GM23338 (cell line): ENCODE results near the gene DPH6. TPM values are rescaled to one million over a fixed set of nuclear protein-coding genes. Genes with fewer than 3 reads are reported as not detected.

Experiments
- ATAC-seq: fragments of 200-7000 bp; cut with Tn5 transposase; 3 replicates; pipeline ENCODE4 v1.9.1; 2020
- DNase-seq: peaks from one replicate; pipeline ENCODE4 v3.0.0-alpha.2; 2015; ENCODE audit warnings: low spot score
- H2AFZ ChIP-seq: fragments of 200-600 bp; sonication (generic); 2 replicates; pipeline ENCODE4 v1.8.0; 2016; ENCODE audit warnings: antibody characterized with exemption, mild to moderate bottlenecking, moderate library complexity
- H3F3A ChIP-seq: fragments of 200-600 bp; sonication (generic); replicated peaks from 2 replicates; pipeline ENCODE4 v1.8.0; 2017; ENCODE audit warnings: antibody characterized with exemption, mixed run types, low read depth
- H3K27ac ChIP-seq: fragments of 200-600 bp; sonication (generic); 2 replicates; pipeline ENCODE4 v1.6.1; 2016; ENCODE audit warnings: low read depth
- H3K27me3 ChIP-seq: fragments of 200-600 bp; sonication (generic); 2 replicates; pipeline ENCODE4 v1.8.0; 2016; ENCODE audit warnings: mild to moderate bottlenecking, mixed run types, moderate library complexity; ENCODE audit not compliant: insufficient read depth
- H3K36me3 ChIP-seq: fragments of 200-600 bp; sonication (generic); 2 replicates; pipeline ENCODE4 v1.8.0; 2016; ENCODE audit warnings: mild to moderate bottlenecking; ENCODE audit not compliant: insufficient read depth
- H3K4me1 ChIP-seq: fragments of 200-600 bp; sonication (generic); 2 replicates; pipeline ENCODE4 v1.8.0; 2016; ENCODE audit warnings: mild to moderate bottlenecking, moderate library complexity; ENCODE audit not compliant: insufficient read depth
- H3K4me2 ChIP-seq: fragments of 200-600 bp; sonication (generic); 2 replicates; pipeline ENCODE4 v1.7.1; 2017; ENCODE audit warnings: mixed run types
- H3K4me3 ChIP-seq: fragments of 200-600 bp; sonication (generic); 2 replicates; pipeline ENCODE4 v1.6.1; 2016; ENCODE audit warnings: mixed run types
- H3K79me2 ChIP-seq: fragments of 200-600 bp; sonication (generic); replicated peaks from 2 replicates; pipeline ENCODE4 v1.8.0; 2017; ENCODE audit warnings: mild to moderate bottlenecking; ENCODE audit not compliant: insufficient read depth
- H3K9me2 ChIP-seq: fragments of 200-600 bp; sonication (generic); 2 replicates; pipeline ENCODE4 v1.8.0; 2017; ENCODE audit not compliant: insufficient read depth
- H4K20me1 ChIP-seq: fragments of 200-600 bp; sonication (generic); replicated peaks from 2 replicates; pipeline ENCODE4 v1.8.0; 2017; ENCODE audit warnings: mild to moderate bottlenecking; ENCODE audit not compliant: insufficient read depth
- H3K27ac Mint-ChIP-seq: 2 replicates; pipeline ENCODE4 v1.8.0; 2020; ENCODE audit warnings: inconsistent platforms, mild to moderate bottlenecking, moderate library complexity, mixed read lengths
- H3K27me3 Mint-ChIP-seq: 3 replicates; pipeline ENCODE4 v1.8.0; 2022; ENCODE audit warnings: low read depth, mild to moderate bottlenecking, moderate library complexity, mixed read lengths, inconsistent platforms; ENCODE audit not compliant: insufficient read depth, poor library complexity
- H3K36me3 Mint-ChIP-seq: 3 replicates; pipeline ENCODE4 v1.8.0; 2021; ENCODE audit warnings: low read depth, mild to moderate bottlenecking, inconsistent platforms, moderate library complexity, mixed read lengths
- H3K4me1 Mint-ChIP-seq: 3 replicates; pipeline ENCODE4 v1.8.0; 2020; ENCODE audit warnings: mild to moderate bottlenecking, inconsistent platforms, mixed read lengths
- H3K4me3 Mint-ChIP-seq: 3 replicates; pipeline ENCODE4 v1.8.0; 2021; ENCODE audit warnings: moderate library complexity, mild to moderate bottlenecking, inconsistent platforms, mixed read lengths
- H3K9me3 Mint-ChIP-seq: 3 replicates; pipeline ENCODE4 v1.8.0; 2020; ENCODE audit warnings: moderate library complexity, mild to moderate bottlenecking, inconsistent platforms, mixed read lengths
- CREB1 ChIP-seq: fragments of 250-450 bp; sonication (Bioruptor Pico); IDR thresholded peaks from 2 replicates; pipeline ENCODE4 v1.5.0; 2020; ENCODE audit warnings: low read depth, mild to moderate bottlenecking, moderate library complexity
- CTCF ChIP-seq, 2 experiments: fragments of 200-600 bp in 1 of 2; sonication (generic) in 1 of 2; conservative IDR thresholded peaks; 2 replicates each; pipeline versions ENCODE4 v1.5.1 to v1.6.1; 2016 to 2017; ENCODE audit warnings: antibody characterized with exemption in 2 of 2, low read depth in 2 of 2, mild to moderate bottlenecking in 2 of 2, moderate library complexity in 1 of 2
- EZH2 ChIP-seq: fragments of 200-600 bp; sonication (generic); IDR thresholded peaks from one replicate; pipeline ENCODE4 v1.8.0; 2017; ENCODE audit warnings: antibody characterized with exemption, mild to moderate bottlenecking, low read depth; ENCODE audit not compliant: unreplicated experiment
- EZH2phosphoT487 ChIP-seq: fragments of 200-600 bp; sonication (generic); IDR thresholded peaks from one replicate; pipeline ENCODE4 v1.8.1; 2018; ENCODE audit warnings: antibody characterized with exemption; ENCODE audit not compliant: unreplicated experiment
- JUNB ChIP-seq: IDR thresholded peaks from one replicate; pipeline ENCODE4 v1.6.1; 2016; ENCODE audit warnings: antibody characterized with exemption; ENCODE audit not compliant: unreplicated experiment
- NANOG ChIP-seq: IDR thresholded peaks from 2 replicates; pipeline ENCODE4 v1.6.1; 2016; ENCODE audit warnings: antibody characterized with exemption, borderline replicate concordance
- POLR2AphosphoS5 ChIP-seq: IDR thresholded peaks from 2 replicates; pipeline ENCODE4 v1.6.1; 2016; ENCODE audit warnings: antibody characterized with exemption, low read depth
- REST ChIP-seq: IDR thresholded peaks from one replicate; pipeline ENCODE4 v1.6.1; 2018; ENCODE audit warnings: antibody characterized with exemption; ENCODE audit not compliant: unreplicated experiment
- STAT1 ChIP-seq: IDR thresholded peaks from one replicate; pipeline ENCODE4 v1.6.1; 2016; ENCODE audit warnings: antibody characterized with exemption; ENCODE audit not compliant: unreplicated experiment
- ZNF114 ChIP-seq: fragments of 250-450 bp; sonication (Bioruptor Pico); IDR thresholded peaks from 2 replicates; pipeline ENCODE4 v1.5.0; 2020; ENCODE audit warnings: mild to moderate bottlenecking, moderate library complexity
- ZNF331 ChIP-seq: fragments of 250-450 bp; sonication (Bioruptor Pico); IDR thresholded peaks from 2 replicates; pipeline ENCODE4 v1.5.0; 2020; ENCODE audit warnings: low read depth, mild to moderate bottlenecking, moderate library complexity
- ZNF462 ChIP-seq: fragments of 250-450 bp; sonication (Bioruptor Pico); IDR thresholded peaks from 2 replicates; pipeline ENCODE4 v1.5.0; 2020; ENCODE audit warnings: mild to moderate bottlenecking, moderate library complexity
- polyA plus RNA-seq: library from polyadenylated mRNA; unstranded; fragments of >200 nt; fragmentation: Nextera tagmentation; extraction: Ambion mirVana; gene quantifications from 2 replicates; pipeline ENCODE4 v1.2.1, GENCODE V29; 2016
- total RNA-seq: library from RNA; depleted of rRNA; stranded (reverse); fragments of >200 nt; shearing (Covaris generic); gene quantifications from 2 replicates; pipeline ENCODE4 v1.2.3, GENCODE V29; 2014

DPH6 gene
- total and polyA plus RNA-seq, 2 experiments from 2014 or later = 37.9 to 46.9 TPM

GRCh38 chr15:35399901-35400300 is 146.1 kb downstream of the DPH6 start (continued):
- TF ChIP-seq ZNF462 = no peak
- no peak for TF ChIP-seq STAT1
- no peak for TF ChIP-seq ZNF114 (CRISPR knock-in tag)

- Mint-ChIP-seq H3K9me3 (peaks cover 7% of the 10 kb centered on the region), H3K4me3 (no peak overlapping the region), H3K27me3 (no peaks in the 10 kb centered on the region), H3K36me3 (peaks cover 11% of the 10 kb centered on the region), H3K27ac (no peak overlapping the region), H3K4me1 (no peaks in the 10 kb centered on the region)
- no peaks in the 10 kb centered on the region for H3K36me3 ChIP-seq
- no peaks in the 10 kb centered on the region for H3K9me2 ChIP-seq
- H3K79me2 ChIP-seq = no peaks in the 10 kb centered on the region
- H3K4me3 ChIP-seq = no peak overlapping the region
- H3K4me2 ChIP-seq = no peak overlapping the region
- DNase-seq (no peak), ATAC-seq (no peak)
- H3K4me1 ChIP-seq = no peaks in the 10 kb centered on the region
- no peak overlapping the region for H3K27ac ChIP-seq
- no peaks in the 10 kb centered on the region for H4K20me1 ChIP-seq
- H3F3A ChIP-seq = no peaks in the 10 kb centered on the region
- no peak overlapping the region for H2AFZ ChIP-seq
- no peaks in the 10 kb centered on the region for H3K27me3 ChIP-seq
- TF ChIP-seq CTCF (conservative IDR thresholded peaks at IDR 0.05; ENCODE audit: low read depth in 2 of 2) = no peak
- no peak for TF ChIP-seq ZNF331
- TF ChIP-seq ZNF114 (CRISPR knock-in tag) = no peak
- no peak for TF ChIP-seq EZH2phosphoT487
- no peak for TF ChIP-seq NANOG
- TF ChIP-seq JUNB = no peak
- TF ChIP-seq STAT1 = no peak
- TF ChIP-seq EZH2 = no peak
- TF ChIP-seq CREB1 (CRISPR knock-in tag) = no peak
- TF ChIP-seq REST = no peak
- TF ChIP-seq POLR2AphosphoS5 = no peak
Measured at GRCh38 chr15:35397027-35397426, 148.9 kb downstream of the DPH6 start.
